BLaER1 treated with 17β-estradiol and CSF1 and Interleukin-3, amounts not matched to agents 10 nM and 100 nM (cell line): Measurements from ENCODE around the gene FCER1G.

Experiments used
- H3K27ac ChIP-seq, 11 experiments: shearing (Covaris generic); formaldehyde crosslinking; 2 replicates each; pipeline ENCODE4 v1.8.1; 2022
- H3K27me3 ChIP-seq, 11 experiments: shearing (Covaris generic); formaldehyde crosslinking; 2 replicates each; pipeline ENCODE4 v1.8.1; 2022
- H3K36me3 ChIP-seq, 11 experiments: shearing (Covaris generic); formaldehyde crosslinking; 2 replicates each; pipeline ENCODE4 v1.8.1; 2022
- H3K4me1 ChIP-seq, 10 experiments: shearing (Covaris generic); formaldehyde crosslinking; 2 replicates each; pipeline ENCODE4 v1.8.1; 2022
- H3K4me2 ChIP-seq, 11 experiments: shearing (Covaris generic); formaldehyde crosslinking; 2 replicates each; pipeline ENCODE4 v1.8.1; 2022
- H3K4me3 ChIP-seq, 10 experiments: shearing (Covaris generic); formaldehyde crosslinking; 2 replicates each; pipeline ENCODE4 v1.8.1; 2022
- H3K9ac ChIP-seq, 11 experiments: shearing (Covaris generic); formaldehyde crosslinking; 2 replicates each; pipeline ENCODE4 v1.8.1; 2022
- H3K9me3 ChIP-seq, 11 experiments: shearing (Covaris generic); formaldehyde crosslinking; replicated peaks in 1 of 11; 2 replicates each; pipeline ENCODE4 v1.8.1; 2022
- H4K20me1 ChIP-seq, 11 experiments: shearing (Covaris generic); formaldehyde crosslinking; 2 replicates each; pipeline ENCODE4 v1.8.1; 2022
- Cebpa-rat ChIP-seq, 11 experiments: shearing (Covaris generic); IDR thresholded peaks; 2 replicates each; pipeline ENCODE4 v1.8.1; 2022

The FCER1G gene

GRCh38 chr1:161259345-161259702 is 44.2 kb downstream of the FCER1G start:
- Histone ChIP-seq H3K4me1 (peaks cover 21 to 45% (median 31%) of the 10 kb centered on the region in 10 experiments), H4K20me1 (no peaks in the 10 kb centered on the region), H3K36me3 (peaks cover 0 to 7% (median 0%) of the 10 kb centered on the region in 11 experiments; a peak in 4 of 22 replicates), H3K9me3 (peaks cover 31 to 43% (median 35%) of the 10 kb centered on the region in 11 experiments), H3K9ac (no peak overlapping the region), H3K4me3 (no peak overlapping the region), H3K4me2 (peak overlapping the region in 6 of 11 experiments; percentile 8 to 88 (median 74); a peak in 5 of 22 replicates), H3K27me3 (0 out of 22 replicates have a peak, but pooled peaks cover 0 to 8% (median 0%) of the 10 kb centered on the region in 11 experiments), H3K27ac (no peak overlapping the region)
- no peak for TF ChIP-seq Cebpa-rat (IDR thresholded peaks at IDR 0.05)

GRCh38 chr1:161259765-161260164 is 44.7 kb downstream of the FCER1G start:
- Histone ChIP-seq H4K20me1 (no peaks in the 10 kb centered on the region), H3K27me3 (0 out of 22 replicates have a peak, but pooled peaks cover 0 to 8% (median 0%) of the 10 kb centered on the region in 11 experiments), H3K9me3 (peaks cover 31 to 43% (median 35%) of the 10 kb centered on the region in 11 experiments), H3K4me3 (no peak overlapping the region), H3K36me3 (peaks cover 0 to 7% (median 0%) of the 10 kb centered on the region in 11 experiments; a peak in 4 of 22 replicates), H3K4me2 (peak overlapping the region in 9 of 11 experiments; percentile 34 to 88 (median 78); a peak in 17 of 22 replicates), H3K4me1 (peaks cover 21 to 43% (median 31%) of the 10 kb centered on the region in 10 experiments), H3K9ac (peak overlapping the region in 1 of 11 experiments; percentile 10; a peak in 1 of 22 replicates), H3K27ac (no peak overlapping the region)
- TF ChIP-seq Cebpa-rat (IDR thresholded peaks at IDR 0.05): no peak

- H3K4me1 ChIP-seq: peaks cover 21 to 37% (median 31%) of the 10 kb centered on the region in 10 experiments
- peak overlapping the region; percentile 29 to 88 (median 76); a peak in 21 of 22 replicates for H3K4me2 ChIP-seq
- no peak for TF ChIP-seq Cebpa-rat (IDR thresholded peaks at IDR 0.05)
- H3K36me3 ChIP-seq: peaks cover 0 to 7% (median 0%) of the 10 kb centered on the region in 11 experiments; a peak in 4 of 22 replicates
- H3K4me3 ChIP-seq: peak overlapping the region in 1 of 10 experiments; percentile 1; a peak in 1 of 20 replicates
- H3K27ac ChIP-seq: peak overlapping the region in 1 of 11 experiments; percentile 2; a peak in 1 of 22 replicates
- H4K20me1 ChIP-seq: no peaks in the 10 kb centered on the region
- H3K9me3 ChIP-seq: peaks cover 31 to 38% (median 35%) of the 10 kb centered on the region in 11 experiments
- H3K9ac ChIP-seq: peak overlapping the region in 5 of 11 experiments; percentile 7 to 62 (median 10); a peak in 6 of 22 replicates
- 0 out of 22 replicates have a peak, but pooled peaks cover 0 to 8% (median 0%) of the 10 kb centered on the region in 11 experiments for H3K27me3 ChIP-seq
Observed at GRCh38 chr1:161260376-161261260, 45.5 kb downstream of the FCER1G start.

- Histone ChIP-seq H3K9me3 (peaks cover 25 to 29% (median 27%) of the 10 kb centered on the region in 11 experiments), H3K27ac (peak overlapping the region in 1 of 11 experiments; percentile 2; a peak in 1 of 22 replicates), H3K4me3 (no peak overlapping the region), H4K20me1 (no peaks in the 10 kb centered on the region), H3K4me1 (peaks cover 21 to 37% (median 31%) of the 10 kb centered on the region in 10 experiments), H3K27me3 (0 out of 22 replicates have a peak, but pooled peaks cover 0 to 8% (median 0%) of the 10 kb centered on the region in 11 experiments), H3K9ac (peak overlapping the region in 5 of 11 experiments; percentile 7 to 62 (median 10); a peak in 3 of 22 replicates), H3K36me3 (peaks cover 0 to 7% (median 0%) of the 10 kb centered on the region in 11 experiments; a peak in 4 of 22 replicates), H3K4me2 (peak overlapping the region; percentile 29 to 88 (median 76))
- TF ChIP-seq Cebpa-rat (IDR thresholded peaks at IDR 0.05): no peak
Observed at GRCh38 chr1:161261261-161262235, 46.5 kb downstream of the FCER1G start.

GRCh38 chr1:161265305-161265704 is 50.2 kb downstream of the FCER1G start:
- H3K9ac ChIP-seq: no peak overlapping the region
- H3K27ac ChIP-seq: no peak overlapping the region
- no peaks in the 10 kb centered on the region for H3K9me3 ChIP-seq
- peaks cover 34 to 43% (median 39%) of the 10 kb centered on the region in 10 experiments for H3K4me1 ChIP-seq
- no peak for TF ChIP-seq Cebpa-rat (IDR thresholded peaks at IDR 0.05)
- no peaks in the 10 kb centered on the region for H3K36me3 ChIP-seq
- H3K27me3 ChIP-seq: 0 out of 22 replicates have a peak, but pooled peaks cover 0 to 5% (median 0%) of the 10 kb centered on the region in 11 experiments
- H3K4me2 ChIP-seq: no peak overlapping the region
- H3K4me3 ChIP-seq: no peak overlapping the region
- H4K20me1 ChIP-seq: no peaks in the 10 kb centered on the region

- H3K27me3 ChIP-seq: no peaks in the 10 kb centered on the region
- peaks cover 25 to 34% (median 30%) of the 10 kb centered on the region in 10 experiments for H3K4me1 ChIP-seq
- no peak overlapping the region for H3K4me3 ChIP-seq
- H3K9ac ChIP-seq: no peak overlapping the region
- H3K4me2 ChIP-seq: no peak overlapping the region
- no peak for TF ChIP-seq Cebpa-rat (IDR thresholded peaks at IDR 0.05)
- H3K27ac ChIP-seq: no peak overlapping the region
- no peaks in the 10 kb centered on the region for H3K9me3 ChIP-seq
- no peaks in the 10 kb centered on the region for H3K36me3 ChIP-seq
- no peaks in the 10 kb centered on the region for H4K20me1 ChIP-seq
Observed at GRCh38 chr1:161266202-161266601, 51.1 kb downstream of the FCER1G start.

- Histone ChIP-seq H3K9ac (no peak overlapping the region), H3K4me1 (peaks cover 18 to 28% (median 24%) of the 10 kb centered on the region in 10 experiments), H4K20me1 (no peaks in the 10 kb centered on the region), H3K4me3 (no peak overlapping the region), H3K27ac (peak overlapping the region in 1 of 11 experiments; percentile 52; a peak in 1 of 22 replicates), H3K27me3 (no peaks in the 10 kb centered on the region), H3K9me3 (no peaks in the 10 kb centered on the region), H3K36me3 (no peaks in the 10 kb centered on the region), H3K4me2 (peak overlapping the region in 10 of 11 experiments; percentile 31 to 73 (median 51); a peak in 17 of 22 replicates)
- TF ChIP-seq Cebpa-rat (IDR thresholded peaks at IDR 0.05): no peak
Observed at GRCh38 chr1:161266836-161267235, 51.7 kb downstream of the FCER1G start.

GRCh38 chr1:161267321-161267720 is 52.2 kb downstream of the FCER1G start:
- Histone ChIP-seq H3K27ac (peak overlapping the region in 1 of 11 experiments; percentile 52; a peak in 1 of 22 replicates), H3K4me2 (peak overlapping the region; percentile 31 to 73 (median 53)), H3K27me3 (no peaks in the 10 kb centered on the region), H3K4me1 (peaks cover 15 to 23% (median 20%) of the 10 kb centered on the region in 10 experiments), H4K20me1 (no peaks in the 10 kb centered on the region), H3K4me3 (no peak overlapping the region), H3K9ac (no peak overlapping the region; a peak in 1 of 22 replicates), H3K36me3 (no peaks in the 10 kb centered on the region), H3K9me3 (no peaks in the 10 kb centered on the region)
- TF ChIP-seq Cebpa-rat (IDR thresholded peaks at IDR 0.05): no peak
